H1 (cell line): ENCODE data around the gene NT5E. TPM values are rescaled to one million over a fixed set of nuclear protein-coding genes. Genes with fewer than 3 reads are reported as not detected.

Experiments
- CTCF ChIA-PET: fragments of 300-600 bp; sonication (Branson Sonifier 250); formaldehyde crosslinking; loops from one replicate; lab custom pipeline; 2021; ENCODE audit not compliant: partially characterized antibody; lab: Charles Lee
- POLR2A ChIA-PET: fragments of 300-600 bp; sonication (Branson Sonifier 250); formaldehyde crosslinking; loops from one replicate; lab custom pipeline; 2021; ENCODE audit warnings: inconsistent platforms; ENCODE audit not compliant: partially characterized antibody; lab: Charles Lee
- DNase-seq, 2 experiments: peaks; one replicate each; pipeline versions ENCODE4 v3.0.0 to v3.0.0-alpha.2; 2010 to 2022; ENCODE audit warnings: low spot score in 2 of 2, low read depth in 1 of 2, mixed read lengths in 1 of 2
- FAIRE-seq: peaks from 2 replicates; lab custom pipeline; 2011; peaks lifted over from hg19 to GRCh38; lab: Jason Lieb, UNC
- H2AFZ ChIP-seq: 2 replicates; pipeline ENCODE4 v1.8.1; 2012; ENCODE audit warnings: low read length, inconsistent platforms
- H2AK5ac ChIP-seq: 2 replicates; pipeline ENCODE4 v1.6.1; 2013; ENCODE audit warnings: low read depth, low read length
- H2BK120ac ChIP-seq: replicated peaks from 2 replicates; pipeline ENCODE3; 2013; ENCODE audit warnings: low read depth, low read length, inconsistent platforms
- H2BK12ac ChIP-seq: 2 replicates; pipeline ENCODE4 v1.6.1; 2013; ENCODE audit warnings: low read depth, low read length
- H2BK15ac ChIP-seq: 2 replicates; pipeline ENCODE4 v1.6.1; 2013; ENCODE audit warnings: low read length
- H2BK20ac ChIP-seq: 2 replicates; pipeline ENCODE4 v1.6.1; 2013; ENCODE audit warnings: low read length
- H2BK5ac ChIP-seq: 2 replicates; pipeline ENCODE4 v1.6.1; 2013; ENCODE audit warnings: low read depth, low read length
- H3K14ac ChIP-seq: 2 replicates; pipeline ENCODE4 v1.6.1; 2013; ENCODE audit warnings: inconsistent platforms; ENCODE audit not compliant: insufficient read length
- H3K18ac ChIP-seq: 2 replicates; pipeline ENCODE4 v1.6.1; 2013; ENCODE audit warnings: low read length; ENCODE audit errors: extremely low read depth
- H3K23ac ChIP-seq: 2 replicates; pipeline ENCODE4 v1.6.1; 2013; ENCODE audit warnings: inconsistent platforms; ENCODE audit not compliant: insufficient read length
- H3K23me2 ChIP-seq: 2 replicates; pipeline ENCODE4 v1.6.1; 2013; ENCODE audit warnings: low read depth, low read length
- H3K27ac ChIP-seq: 2 replicates; pipeline ENCODE4 v1.6.1; 2011; ENCODE audit warnings: low read depth, low read length, inconsistent platforms
- H3K27me3 ChIP-seq, 4 experiments: replicated peaks in 1 of 4; 1 replicate in 1 of 4; 2 replicates in 3 of 4; pipeline versions ENCODE4 v1.6.1 to v1.8.1; 2011 to 2013; ENCODE audit warnings: low read length in 3 of 4, mild to moderate bottlenecking in 3 of 4, inconsistent platforms in 2 of 4, mixed read lengths in 2 of 4, moderate library complexity in 1 of 4; ENCODE audit not compliant: control insufficient read depth in 3 of 4, insufficient read depth in 3 of 4; ENCODE audit errors: extremely low read depth in 1 of 4
- H3K36me3 ChIP-seq, 4 experiments: 2 replicates each; pipeline versions ENCODE4 v1.6.1 to v1.8.1; 2011 to 2013; ENCODE audit warnings: mild to moderate bottlenecking in 4 of 4, low read length in 3 of 4, moderate library complexity in 2 of 4, control low read depth in 1 of 4, inconsistent platforms in 1 of 4; ENCODE audit not compliant: insufficient read depth in 4 of 4, control insufficient read depth in 2 of 4
- H3K4ac ChIP-seq: replicated peaks from 2 replicates; pipeline ENCODE3; 2013; ENCODE audit warnings: low read length, low read depth, mixed read lengths, inconsistent platforms; ENCODE audit not compliant: insufficient read length
- H3K4me1 ChIP-seq, 4 experiments: replicated peaks in 1 of 4; 1 replicate in 1 of 4; 2 replicates in 3 of 4; pipeline versions ENCODE4 v1.6.1 to v1.8.1; 2011 to 2013; ENCODE audit warnings: low read length in 3 of 4, inconsistent platforms in 2 of 4, mixed read lengths in 1 of 4; ENCODE audit not compliant: insufficient read depth in 4 of 4, control insufficient read depth in 3 of 4
- H3K4me2 ChIP-seq, 2 experiments: 2 replicates each; pipeline versions ENCODE4 v1.6.1 to v1.8.1; 2011 to 2013; ENCODE audit warnings: low read depth in 2 of 2, low read length in 2 of 2, control low read depth in 1 of 2, inconsistent platforms in 1 of 2, mild to moderate bottlenecking in 1 of 2; ENCODE audit not compliant: insufficient read depth in 1 of 2
- H3K4me3 ChIP-seq, 4 experiments: fragments of 200-600, 300-600 bp in 1 of 4; sonication (generic), shearing (Covaris generic), sonication (Bioruptor Twin) in 1 of 4; 2 replicates each; pipeline versions ENCODE4 v1.5.1 to v1.8.1; 2011 to 2016; ENCODE audit warnings: low read length in 4 of 4, low read depth in 3 of 4, control low read depth in 2 of 4, inconsistent platforms in 2 of 4, mild to moderate bottlenecking in 2 of 4, mixed read lengths in 1 of 4, moderate library complexity in 1 of 4; ENCODE audit not compliant: insufficient read depth in 2 of 4; ENCODE audit errors: extremely low read depth in 1 of 4
- H3K56ac ChIP-seq: replicated peaks from 2 replicates; pipeline ENCODE3; 2013; ENCODE audit warnings: low read depth, mild to moderate bottlenecking, mixed read lengths, low read length, inconsistent platforms; ENCODE audit not compliant: insufficient read length
- H3K79me1 ChIP-seq: 2 replicates; pipeline ENCODE4 v1.6.1; 2013; ENCODE audit warnings: low read depth, low read length, control low read depth
- H3K79me2 ChIP-seq, 2 experiments: 2 replicates each; pipeline versions ENCODE4 v1.6.1 to v1.8.1; 2012 to 2013; ENCODE audit warnings: low read length in 2 of 2, mild to moderate bottlenecking in 2 of 2, inconsistent platforms in 1 of 2; ENCODE audit not compliant: insufficient read depth in 2 of 2, control insufficient read depth in 1 of 2
- H3K9ac ChIP-seq, 4 experiments: replicated peaks in 1 of 4; 1 replicate in 1 of 4; 2 replicates in 3 of 4; pipeline versions ENCODE4 v1.6.1 to v1.8.1; 2011 to 2013; ENCODE audit warnings: low read depth in 3 of 4, low read length in 3 of 4, control low read depth in 2 of 4, mild to moderate bottlenecking in 2 of 4, moderate library complexity in 2 of 4, inconsistent platforms in 1 of 4; ENCODE audit errors: extremely low read depth in 1 of 4
- H3K9me3 ChIP-seq, 2 experiments: 2 replicates each; pipeline versions ENCODE4 v1.6.1 to v1.8.1; 2012 to 2013; ENCODE audit warnings: mild to moderate bottlenecking in 2 of 2, moderate library complexity in 2 of 2, control low read depth in 1 of 2, inconsistent platforms in 1 of 2, low read depth in 1 of 2, low read length in 1 of 2, mixed read lengths in 1 of 2; ENCODE audit not compliant: insufficient read depth in 2 of 2
- H4K20me1 ChIP-seq, 2 experiments: replicated peaks in 1 of 2; 2 replicates each; pipeline versions ENCODE3 to v1.8.1; 2011 to 2013; ENCODE audit warnings: inconsistent platforms in 2 of 2, low read length in 2 of 2, mild to moderate bottlenecking in 1 of 2; ENCODE audit not compliant: insufficient read depth in 2 of 2, control insufficient read depth in 1 of 2
- H4K5ac ChIP-seq: 2 replicates; pipeline ENCODE4 v1.6.1; 2013; ENCODE audit warnings: low read length, low read depth, mixed read lengths, inconsistent platforms; ENCODE audit not compliant: insufficient read length
- H4K8ac ChIP-seq: 2 replicates; pipeline ENCODE4 v1.8.0; 2013; ENCODE audit warnings: mild to moderate bottlenecking, moderate library complexity, low read length, inconsistent platforms; ENCODE audit not compliant: insufficient read depth; ENCODE audit errors: extremely low read depth
- H4K91ac ChIP-seq: replicated peaks from 2 replicates; pipeline ENCODE3; 2013; ENCODE audit warnings: low read length, mixed read lengths, inconsistent platforms; ENCODE audit not compliant: insufficient read length
- BACH1 ChIP-seq: IDR thresholded peaks from 2 replicates; pipeline ENCODE4 v1.6.1; 2012; ENCODE audit warnings: low read length, improper control_type of control experiment
- BRCA1 ChIP-seq: IDR thresholded peaks from 2 replicates; pipeline ENCODE4 v1.6.1; 2012; ENCODE audit warnings: low read depth, low read length, improper control_type of control experiment
- CBX5 ChIP-seq: fragments of 300-800, 300-1000 bp; sonication (generic); IDR thresholded peaks from 2 replicates; pipeline ENCODE4 v1.7.1; 2016; ENCODE audit warnings: antibody characterized with exemption, low read length, low read depth
- CEBPB ChIP-seq: IDR thresholded peaks from 2 replicates; pipeline ENCODE4 v1.6.1; 2012; ENCODE audit warnings: low read depth, low read length
- CTBP2 ChIP-seq: IDR thresholded peaks from 2 replicates; pipeline ENCODE4 v1.7.0; 2011; ENCODE audit warnings: borderline replicate concordance, mild to moderate bottlenecking, moderate library complexity, mixed read lengths, low read length; ENCODE audit not compliant: insufficient read depth, insufficient read length
- GTF2F1 ChIP-seq: IDR thresholded peaks from 2 replicates; pipeline ENCODE4 v1.6.1; 2012; ENCODE audit warnings: low read depth, low read length, improper control_type of control experiment, borderline replicate concordance
- HDAC2 ChIP-seq, 2 experiments: fragments of 300-600 bp in 1 of 2; sonication (generic) in 1 of 2; IDR thresholded peaks; 2 replicates each; pipeline ENCODE4 v1.6.1; 2011 to 2012; ENCODE audit warnings: low read depth in 2 of 2, low read length in 2 of 2, mild to moderate bottlenecking in 2 of 2, moderate library complexity in 2 of 2, borderline replicate concordance in 1 of 2, inconsistent platforms in 1 of 2
- NRF1 ChIP-seq: IDR thresholded peaks from 2 replicates; pipeline ENCODE4 v1.6.1; 2011; ENCODE audit warnings: mild to moderate bottlenecking, low read depth, low read length, improper control_type of control experiment
- POU5F1 ChIP-seq: IDR thresholded peaks from 2 replicates; pipeline ENCODE4 v1.6.1; 2011; ENCODE audit warnings: low read depth, mild to moderate bottlenecking, low read length, moderate library complexity
- RAD21 ChIP-seq, 2 experiments: IDR thresholded peaks in 1 of 2; conservative IDR thresholded peaks in 1 of 2; 2 replicates each; pipeline ENCODE4 v1.6.1; 2011; ENCODE audit warnings: low read depth in 2 of 2, low read length in 2 of 2, improper control_type of control experiment in 1 of 2, inconsistent platforms in 1 of 2, mild to moderate bottlenecking in 1 of 2, moderate library complexity in 1 of 2
- RNF2 ChIP-seq: fragments of 200-900, 300-1000 bp; sonication (generic); IDR thresholded peaks from 2 replicates; pipeline ENCODE4 v1.7.1; 2016; ENCODE audit warnings: borderline replicate concordance, low read depth, mild to moderate bottlenecking, antibody characterized with exemption, low read length; ENCODE audit not compliant: poor library complexity, severe bottlenecking; ENCODE audit errors: missing control alignments
- SIX5 ChIP-seq: IDR thresholded peaks from 2 replicates; pipeline ENCODE4 v1.6.1; 2011; ENCODE audit warnings: mild to moderate bottlenecking, low read depth, low read length
- SRF ChIP-seq: IDR thresholded peaks from 2 replicates; pipeline ENCODE4 v1.6.1; 2011; ENCODE audit warnings: mild to moderate bottlenecking, low read depth, low read length, moderate library complexity
- SUZ12 ChIP-seq: fragments of 200-600 bp; sonication (generic); IDR thresholded peaks from 2 replicates; pipeline ENCODE4 v1.6.1; 2012; ENCODE audit warnings: mild to moderate bottlenecking, inconsistent platforms, low read length, moderate library complexity, mixed read lengths
- WGBS, 2 experiments: shearing (Covaris generic) in 1 of 2; methylation state at CpG; one replicate each; pipeline versions ENCODE4 v1.1.6 to v1.1.7; 2013 to 2015; ENCODE audit warnings: low lambda C conversion rate in 2 of 2, mixed read lengths in 2 of 2, inconsistent platforms in 1 of 2, low coverage in 1 of 2, missing lambda C conversion rate in 1 of 2; ENCODE audit not compliant: insufficient replicate concordance in 2 of 2, insufficient coverage in 1 of 2, insufficient read length in 1 of 2; ENCODE audit errors: extremely low coverage in 1 of 2, missing lambda C conversion rate in 1 of 2; 5-methylcytosine and 5-hydroxymethylcytosine counted together
- polyA plus RNA-seq, 7 experiments: library from polyadenylated mRNA; depleted of rRNA in 3 of 7; stranded (reverse) in 5 of 7; unstranded in 2 of 7; fragments of >200 nt in 5 of 7; fragments of 200-250 nt in 2 of 7; gene quantifications; 1 replicate in 5 of 7; 2 replicates in 1 of 7; 4 replicates in 1 of 7; pipeline versions ENCODE4 v1.2.1 to v1.2.3, GENCODE V29; 2011 to 2013; ENCODE audit warnings: missing spikeins in 2 of 7, mixed read lengths in 2 of 7
- total RNA-seq: library from RNA; stranded (reverse); fragmentation: NEBNext Ultra II Directional; extraction: Animal tissue kit (Norgen Biotek cat#: 25700); gene quantifications from 2 replicates; pipeline ENCODE4 v1.2.1, GENCODE V29; 2021

NT5E gene
- total and polyA plus RNA-seq, 2 of the 8 experiments (the other 6 are each of a cell fraction or from before 2014, with no cell fraction given), result 0.74 to 1.5 TPM

GRCh38 chr6:85493389-85493788, 43.5 kb downstream of the NT5E start:
- Histone ChIP-seq H3K27ac (no peak overlapping the region), H3K14ac (no peak overlapping the region), H3K36me3 (no peaks in the 10 kb centered on the region), H3K4me2 (no peak overlapping the region), H3K4me1 (no peaks in the 10 kb centered on the region), H3K27me3 (no peaks in the 10 kb centered on the region), H3K9ac (no peak overlapping the region), H3K9me3 (peaks cover 7 to 8% of the 10 kb centered on the region in 2 experiments; a peak in 3 of 4 replicates), H4K8ac (no peak overlapping the region), H4K20me1 (no peaks in the 10 kb centered on the region), H2BK15ac (no peak overlapping the region), H3K23me2 (no peaks in the 10 kb centered on the region), H2BK5ac (no peak overlapping the region), H2BK120ac (no peak overlapping the region), H2AK5ac (no peak overlapping the region), H4K5ac (no peak overlapping the region), H3K4ac (no peak overlapping the region), H3K4me3 (no peak overlapping the region), H4K91ac (no peak overlapping the region), H2AFZ (no peak overlapping the region), H3K79me2 (no peaks in the 10 kb centered on the region), H3K56ac (no peak overlapping the region), H3K18ac (no peak overlapping the region), H2BK20ac (no peak overlapping the region), H3K23ac (no peak overlapping the region), H3K79me1 (no peaks in the 10 kb centered on the region), H2BK12ac (no peak overlapping the region)
- WGBS, 2 experiments, result 92% methylated on average over 1 of the region's 1 CpG; no CpG with 5 or more reads in 1 of the 2 experiments
- POLR2A ChIA-PET, result interaction anchor here (0.8 to 1.5 kb wide), 2 partner anchors 11 to 185 kb away, joined by 3 to 4 read pairs; no protein-coding TSS in a partner anchor
- no peak for FAIRE-seq
- no peak for DNase-seq
- CTCF ChIA-PET, result interaction anchor here (0.5 to 9.5 kb wide), 8 partner anchors 10 to 1850 kb away, joined by 3 to 71 read pairs (median 3); no protein-coding TSS in a partner anchor
- TF ChIP-seq SUZ12, result no peak
- no peak for TF ChIP-seq CBX5
- no peak for TF ChIP-seq NRF1
- TF ChIP-seq BRCA1, result no peak
- TF ChIP-seq POU5F1, result no peak
- no peak for TF ChIP-seq SRF
- no peak for TF ChIP-seq RNF2
- no peak for TF ChIP-seq CEBPB
- no peak for TF ChIP-seq HDAC2 (IDR thresholded peaks at IDR 0.05; ENCODE audit: borderline replicate concordance in 1 of 2, low read depth in 2 of 2, low read length in 2 of 2)
- TF ChIP-seq BACH1, result no peak
- no peak for TF ChIP-seq CTBP2
- no peak for TF ChIP-seq GTF2F1
- TF ChIP-seq RAD21 (IDR thresholded peaks at IDR 0.05 in 1 of 2, conservative IDR thresholded peaks at IDR 0.05 in 1 of 2; ENCODE audit: low read depth in 2 of 2, low read length in 2 of 2), result no peak
- no peak for TF ChIP-seq SIX5
